A172 (cell line): ENCODE data around the gene LMF1. TPM values are rescaled to one million over a fixed set of nuclear protein-coding genes. Genes with fewer than 3 reads are reported as not detected.
"Not testable (repeated sequence)": the region's sequence is repeated elsewhere in the genome, so short reads cannot be mapped to it uniquely, and the experiment has no call there.

Experiments used
- DNase-seq: peaks from one replicate; pipeline ENCODE4 v3.0.0-alpha.2; 2015; ENCODE audit warnings: low spot score
- total RNA-seq: library from RNA; depleted of rRNA; stranded (reverse); fragments of >200 nt; shearing (Covaris generic); gene quantifications from 2 replicates; pipeline ENCODE4 v1.2.3, GENCODE V29; 2014

The LMF1 gene
- total RNA-seq, 1 experiment from 2014 or later, result 14.1 TPM

DNA sequence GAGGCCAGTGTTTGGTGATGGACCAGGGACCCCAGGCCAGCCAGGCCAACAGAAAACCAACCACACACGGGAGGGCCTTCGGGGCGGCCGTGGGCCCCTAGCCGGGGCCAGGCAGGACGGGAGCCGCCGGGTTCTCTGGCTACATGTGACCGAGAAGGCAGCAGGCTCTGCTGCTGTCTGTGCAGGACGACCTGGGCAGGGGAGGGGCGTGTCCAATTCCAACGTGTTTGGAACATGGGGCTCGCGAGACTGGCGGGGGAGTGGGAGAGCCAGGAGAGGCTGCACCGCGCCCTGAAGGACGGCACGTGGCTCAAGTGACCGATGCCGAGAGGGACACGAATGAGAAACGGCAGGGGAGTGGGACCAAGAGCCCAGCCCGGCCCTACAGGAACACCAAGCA lies 75.4 kb downstream of the LMF1 start:
- DNase-seq, result no peak

DNA sequence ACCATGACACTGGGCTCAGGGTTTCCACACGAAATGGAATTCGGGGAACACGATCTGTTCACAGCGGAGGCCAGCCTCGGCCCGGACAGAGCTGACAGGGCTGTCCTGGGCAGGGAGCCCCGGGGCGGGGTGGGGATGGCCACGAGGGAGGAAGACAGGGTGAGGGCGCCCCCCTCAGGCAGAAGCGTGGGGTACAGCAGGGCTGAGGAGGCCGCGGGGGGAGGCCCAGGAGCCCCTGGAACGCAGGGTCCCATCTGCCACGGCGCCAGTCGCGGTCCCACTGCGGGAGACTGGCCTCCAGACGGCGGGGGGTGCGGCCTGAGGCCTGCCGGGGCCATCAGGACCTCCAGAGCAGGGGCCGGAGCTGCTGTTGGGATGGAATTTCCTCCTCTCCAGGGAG lies 75.9 kb downstream of the LMF1 start:
- no peak for DNase-seq

DNA sequence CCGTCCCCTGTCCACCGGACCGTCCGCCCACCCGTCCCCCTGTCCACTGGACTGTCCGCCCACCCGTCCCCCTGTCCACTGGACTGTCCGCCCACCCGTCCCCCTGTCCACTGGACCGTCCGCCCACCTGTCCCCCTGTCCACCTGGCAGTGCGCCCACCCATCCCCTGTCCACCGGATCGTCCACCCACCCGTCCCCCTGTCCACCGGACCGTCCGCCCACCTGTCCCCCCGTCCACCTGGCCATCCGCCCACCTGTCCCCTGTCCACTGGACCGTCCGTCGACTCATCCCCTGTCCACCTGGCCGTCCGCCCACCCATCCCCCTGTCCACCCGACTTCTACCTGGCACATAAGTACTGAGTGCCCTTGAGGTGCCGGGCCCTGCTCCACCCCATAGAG lies 76.6 kb downstream of the LMF1 start:
- DNase-seq, result no peak

DNA sequence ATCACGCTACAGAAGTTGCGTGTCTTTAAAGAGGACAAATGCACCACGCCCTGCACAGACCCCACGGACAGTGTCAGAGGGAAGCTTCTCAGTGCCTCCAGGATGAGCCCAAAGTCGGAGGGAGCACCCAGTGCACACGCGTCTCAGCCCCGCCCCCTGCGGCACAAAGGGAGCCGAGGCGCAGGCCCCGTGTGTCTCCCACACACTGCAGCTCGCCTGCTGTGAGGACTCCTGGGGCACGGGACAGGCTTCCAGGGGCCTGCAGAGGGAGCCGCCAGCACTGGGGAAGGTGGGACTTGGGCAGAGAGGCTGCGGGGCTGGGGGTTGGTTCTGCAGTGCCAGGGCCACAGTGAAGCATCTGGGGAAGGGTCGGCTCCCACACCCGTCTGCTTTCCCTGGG lies 77.4 kb downstream of the LMF1 start:
- no peak for DNase-seq

DNA sequence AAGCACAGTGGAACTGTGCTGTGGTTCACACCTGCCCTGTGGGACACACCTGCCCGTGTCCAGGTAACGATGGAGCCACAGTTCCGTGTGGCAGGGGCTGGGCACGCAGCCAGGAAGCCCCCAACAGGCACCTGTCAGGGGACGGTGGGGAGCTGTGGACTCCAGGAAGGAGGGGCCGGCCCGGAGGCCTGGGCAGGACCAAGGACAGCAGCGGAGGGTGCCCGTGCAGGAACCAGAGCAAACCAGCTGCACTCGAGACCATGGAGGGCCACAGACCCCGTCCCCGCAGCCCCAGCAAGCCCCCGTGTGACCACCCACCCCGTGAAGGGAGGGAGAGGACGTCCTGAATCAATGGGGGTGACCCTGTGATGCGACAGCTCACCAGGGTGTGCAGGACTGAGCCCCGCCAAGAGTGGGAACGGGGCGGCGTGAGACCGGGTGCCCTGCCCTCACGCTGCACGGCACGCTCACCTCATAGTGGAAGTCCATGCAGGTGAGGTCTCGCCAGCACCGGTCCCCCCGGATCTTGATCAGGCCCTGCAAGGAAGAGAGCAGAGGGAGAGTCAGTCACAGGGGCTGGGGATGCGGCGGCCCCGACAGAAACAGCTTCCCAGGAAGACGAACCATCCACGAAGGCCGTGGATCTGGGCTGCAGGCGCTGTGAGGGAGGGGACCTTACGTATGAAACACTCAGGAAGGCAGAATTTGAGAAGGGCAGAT lies 78.1 kb downstream of the LMF1 start:
- no peak for DNase-seq

DNA sequence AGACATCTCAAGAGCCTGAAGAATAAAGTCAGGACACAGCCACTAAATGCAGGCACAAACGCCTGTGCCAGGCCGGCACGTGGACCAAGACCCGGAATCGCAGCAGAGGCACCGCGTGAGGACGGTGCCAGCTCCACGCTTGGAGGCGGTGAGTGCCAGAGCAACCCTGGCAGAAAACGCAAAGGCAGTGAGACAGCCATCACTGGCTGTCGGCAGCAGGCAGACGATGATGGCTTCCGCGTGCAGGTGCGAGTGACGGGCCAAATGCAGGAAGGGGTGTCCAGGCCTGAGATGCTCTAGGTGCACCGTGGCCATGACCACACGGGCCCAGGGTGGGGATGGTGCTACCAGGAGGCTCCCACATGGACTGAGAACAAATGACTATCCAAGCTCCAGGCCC lies 78.8 kb downstream of the LMF1 start:
- no peak for DNase-seq

DNA sequence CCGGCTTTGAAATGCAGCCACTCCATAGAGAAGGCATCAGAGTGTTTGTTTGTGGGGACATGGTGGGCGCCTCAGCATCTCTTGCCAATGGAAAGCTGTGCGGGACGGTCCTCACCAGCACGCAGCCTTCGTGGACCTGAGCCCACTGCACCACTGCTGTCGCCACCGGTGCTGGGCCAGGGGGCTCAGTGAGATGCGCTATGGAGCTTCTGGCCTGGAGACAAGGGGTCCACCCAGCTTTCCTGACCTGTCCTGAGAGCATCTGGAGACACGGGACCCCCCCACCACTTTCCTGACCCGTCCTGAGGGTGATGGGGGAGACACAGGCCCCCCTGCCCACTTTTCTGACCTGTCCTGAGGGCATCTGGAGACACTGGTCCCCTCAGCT lies 79.4 kb downstream of the LMF1 start:
- DNase-seq, result no peak

DNA sequence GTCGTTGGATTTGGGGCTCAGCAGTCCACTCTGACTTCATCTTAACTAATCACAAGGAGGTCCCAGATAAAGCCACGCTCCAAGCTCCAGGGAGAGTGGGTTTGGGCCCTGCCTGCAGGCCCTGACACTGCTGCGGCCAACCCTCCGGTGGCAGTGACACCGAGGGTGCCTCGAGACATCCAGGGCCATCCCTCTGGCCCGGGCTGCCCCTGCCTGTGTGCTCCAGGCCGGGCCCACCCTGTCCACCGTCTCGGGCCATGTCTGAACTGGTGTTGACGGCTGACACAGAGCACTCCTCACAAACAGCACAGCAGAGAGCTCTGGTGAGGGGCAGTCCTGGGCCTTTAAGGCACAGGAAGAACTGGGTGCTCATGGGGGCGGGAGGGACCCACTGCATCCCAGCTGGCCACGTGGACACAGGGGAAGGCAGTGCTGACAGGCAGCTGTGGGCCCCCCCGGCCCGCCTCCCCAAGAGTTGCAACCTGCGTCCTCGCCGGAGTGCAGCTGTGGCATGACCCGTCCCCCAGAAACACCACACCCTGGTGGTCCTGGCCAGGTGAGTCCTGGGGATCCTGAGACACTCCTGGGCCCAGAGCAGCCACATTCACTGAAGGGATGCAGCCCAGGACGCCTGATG lies 80.0 kb downstream of the LMF1 start:
- no peak for DNase-seq

DNA sequence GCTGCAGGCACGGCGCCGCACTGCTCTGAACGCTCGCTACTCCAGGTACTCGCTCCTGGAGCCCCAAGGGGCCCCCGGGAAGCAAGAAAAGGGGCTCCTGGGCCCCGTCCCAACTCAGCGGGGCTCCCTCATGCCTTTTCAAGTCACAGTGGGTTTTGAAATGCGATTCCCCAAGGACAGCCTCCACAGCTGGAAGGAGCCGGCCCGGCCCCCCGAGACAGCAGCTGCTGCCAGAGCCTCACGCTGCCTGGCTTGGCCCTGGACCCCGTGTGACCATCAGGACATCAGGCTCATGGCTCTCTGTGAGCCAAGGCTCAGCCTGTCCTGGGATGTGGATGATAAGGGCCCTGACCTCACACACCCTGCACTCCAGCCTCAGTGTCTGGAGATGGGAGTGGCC lies 80.6 kb downstream of the LMF1 start:
- DNase-seq, result no peak

DNA sequence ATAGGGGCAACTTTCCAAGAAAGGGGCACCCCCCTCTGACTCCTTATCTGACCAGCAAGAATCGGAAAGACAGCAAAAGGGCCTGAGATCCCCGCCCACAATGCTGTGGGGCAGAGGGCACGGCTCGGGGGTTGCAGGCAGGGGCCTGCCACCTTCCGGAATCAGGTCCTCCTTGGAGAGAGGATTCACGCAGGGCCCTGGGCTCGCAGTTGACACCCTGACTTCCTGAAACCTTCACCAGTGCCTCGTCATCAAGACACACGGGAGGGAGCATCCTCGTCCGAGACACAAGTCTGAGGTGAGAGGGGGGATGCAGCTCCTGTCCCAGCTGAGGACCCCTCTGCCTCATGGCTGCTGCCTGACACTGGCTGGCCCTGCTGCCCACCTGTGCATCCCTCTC lies 81.2 kb downstream of the LMF1 start:
- no peak for DNase-seq

DNA sequence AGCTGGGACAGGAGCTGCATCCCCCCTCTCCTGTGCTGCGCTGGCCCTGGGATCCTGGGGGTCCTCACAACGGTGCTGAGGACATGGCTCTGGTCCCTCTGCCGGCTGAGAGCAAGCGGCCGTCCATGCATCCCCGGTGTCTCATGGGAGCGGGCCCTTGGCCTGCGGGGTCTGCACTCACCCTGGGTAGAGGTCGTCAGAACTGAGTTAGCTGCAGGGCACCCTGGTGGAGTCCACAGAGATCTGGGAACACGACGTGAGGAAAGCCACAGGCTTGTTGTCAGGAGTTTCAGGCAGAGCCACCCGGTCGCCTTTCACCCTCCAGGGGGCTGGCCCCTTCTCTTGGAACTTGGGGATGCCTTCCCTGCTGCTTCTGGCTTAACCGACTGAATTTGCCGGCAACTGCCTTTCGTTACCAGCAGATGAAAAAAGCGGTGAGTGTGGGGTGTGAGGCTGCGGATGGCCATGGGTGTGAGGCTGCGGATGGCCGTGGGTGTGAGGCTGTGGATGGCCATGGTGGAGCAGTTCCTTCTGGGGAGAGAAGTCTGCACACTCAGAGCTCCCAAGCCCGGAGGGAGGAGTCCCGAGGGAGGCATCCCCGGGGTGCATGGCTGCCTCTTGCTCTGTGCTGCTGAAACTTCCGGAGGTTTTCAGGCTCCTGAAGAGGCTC lies 81.7 kb downstream of the LMF1 start:
- no peak for DNase-seq

DNA sequence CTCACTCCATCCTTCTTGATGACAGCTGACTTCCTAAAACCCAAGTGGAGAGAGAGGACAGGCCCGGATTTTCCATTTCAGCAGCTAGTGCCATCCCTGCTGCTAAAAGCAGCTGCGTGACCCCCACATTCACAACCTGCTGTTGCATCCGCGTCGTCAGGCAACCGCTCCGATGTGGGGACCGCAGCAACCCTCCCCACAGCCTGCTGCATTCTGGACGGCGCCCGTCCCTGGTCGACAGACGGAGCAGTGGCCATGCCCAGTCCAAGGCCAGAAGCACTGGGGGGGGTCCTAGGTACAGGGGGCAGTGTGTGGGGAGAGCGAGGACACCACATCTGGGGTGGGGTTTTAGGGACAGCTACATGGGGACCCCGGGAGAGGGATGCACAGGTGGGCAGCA lies 82.3 kb downstream of the LMF1 start:
- not testable (repeated sequence) for DNase-seq

DNA sequence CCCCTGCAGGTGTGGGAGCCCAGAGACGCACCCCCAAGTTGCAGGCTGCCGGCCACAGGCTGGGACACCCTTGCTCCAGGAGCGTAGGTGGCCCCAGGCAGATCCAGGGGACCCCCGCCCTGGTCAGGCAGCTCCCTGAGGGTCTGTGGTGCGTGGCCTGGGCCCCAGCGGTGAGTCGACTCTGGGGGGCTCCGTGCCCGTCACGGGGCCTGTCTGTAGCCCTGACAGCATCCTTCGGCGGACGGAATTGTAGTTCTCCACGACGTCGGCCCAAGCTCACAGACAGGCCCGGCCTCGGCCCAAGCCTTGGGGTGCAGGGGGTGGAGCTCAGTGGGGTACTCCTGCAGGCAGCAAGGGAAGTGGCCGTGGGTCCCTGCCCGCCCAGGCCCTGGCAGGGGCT lies 82.9 kb downstream of the LMF1 start:
- DNase-seq, result no peak

DNA sequence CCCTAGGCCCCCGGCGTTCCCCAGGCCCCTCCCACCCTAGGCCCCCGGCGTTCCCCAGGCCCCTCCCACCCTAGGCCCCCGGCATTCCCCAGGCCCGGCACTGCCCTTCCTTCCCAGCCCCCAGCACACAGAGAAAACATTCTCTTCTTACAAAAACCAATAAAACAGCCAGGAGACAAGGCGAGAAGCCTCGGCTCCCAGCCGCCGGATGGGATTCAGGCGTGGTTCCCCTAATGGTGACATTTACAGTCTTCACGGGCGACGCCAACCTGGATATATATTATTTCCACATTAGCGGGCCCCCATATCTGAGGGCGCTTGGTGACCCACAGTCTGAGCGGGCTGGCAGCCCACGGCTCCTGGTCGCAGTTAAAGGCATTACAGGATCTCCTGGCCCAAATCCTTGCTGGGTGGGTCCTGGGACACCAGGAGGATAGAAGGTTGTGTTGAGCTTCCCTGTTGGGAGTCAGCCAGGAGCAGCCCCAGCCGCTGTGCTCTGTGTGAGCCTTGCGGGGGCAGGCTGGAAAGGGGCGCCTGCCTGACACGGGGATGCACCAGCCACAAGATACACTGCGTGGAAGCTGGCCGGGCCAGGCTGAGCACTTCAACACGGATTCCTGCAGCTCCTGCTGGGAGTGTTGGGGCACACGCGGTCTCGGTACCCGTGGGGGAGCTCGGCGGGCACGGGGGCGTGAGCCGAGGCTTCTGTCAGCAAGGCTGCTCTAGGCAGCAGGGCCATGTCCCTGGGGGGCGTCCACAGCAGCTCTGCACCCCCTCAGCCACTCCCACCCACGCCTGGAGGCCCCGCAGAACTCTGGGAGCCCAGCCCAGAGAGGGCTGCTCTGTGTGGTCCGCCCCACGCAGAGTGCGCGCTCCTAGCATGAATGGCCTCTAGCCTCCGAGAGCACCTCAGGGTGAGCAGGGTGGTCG lies 83.7 kb downstream of the LMF1 start:
- no peak for DNase-seq

DNA sequence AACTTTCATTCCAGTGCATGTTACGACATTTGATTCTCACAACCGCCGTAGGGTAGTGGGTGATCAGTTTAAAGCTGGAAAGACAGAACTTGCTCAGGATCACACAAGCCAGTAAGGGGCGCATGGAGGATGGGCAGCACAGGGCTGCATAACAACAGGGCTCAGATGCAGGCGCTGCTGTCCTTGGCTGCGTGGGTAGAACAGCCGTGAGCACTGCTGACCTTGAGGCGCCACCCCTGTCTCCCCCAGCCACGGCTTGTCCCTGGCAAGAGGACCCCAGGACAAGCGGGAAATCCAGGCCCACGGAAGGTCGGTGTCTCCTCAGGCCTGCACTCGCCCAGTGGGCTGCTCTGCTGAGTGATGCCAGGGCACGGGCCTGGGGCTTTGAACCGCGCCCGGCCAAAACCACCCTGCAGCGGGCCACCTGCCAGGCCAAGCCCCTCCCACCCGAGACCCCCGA lies 84.7 kb downstream of the LMF1 start:
- no peak for DNase-seq

DNA sequence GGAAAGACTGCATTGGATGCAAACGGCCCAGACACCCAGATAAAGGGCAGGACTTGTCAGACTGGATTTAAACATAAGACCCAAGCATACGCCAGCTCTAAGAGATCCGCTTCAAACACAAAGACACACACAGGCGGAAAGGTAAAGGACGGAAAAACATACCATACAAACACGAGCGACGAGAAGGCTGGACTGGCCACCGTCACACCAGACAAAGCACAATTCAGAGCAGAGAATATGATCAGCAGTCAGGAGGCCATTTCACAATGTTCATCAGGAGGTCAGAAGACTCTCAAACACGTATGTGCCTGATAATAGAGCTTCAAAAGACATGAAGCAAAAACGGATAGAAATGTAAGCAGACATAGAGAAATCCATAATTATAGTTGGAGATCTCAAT lies 85.4 kb downstream of the LMF1 start:
- DNase-seq, result no peak

DNA sequence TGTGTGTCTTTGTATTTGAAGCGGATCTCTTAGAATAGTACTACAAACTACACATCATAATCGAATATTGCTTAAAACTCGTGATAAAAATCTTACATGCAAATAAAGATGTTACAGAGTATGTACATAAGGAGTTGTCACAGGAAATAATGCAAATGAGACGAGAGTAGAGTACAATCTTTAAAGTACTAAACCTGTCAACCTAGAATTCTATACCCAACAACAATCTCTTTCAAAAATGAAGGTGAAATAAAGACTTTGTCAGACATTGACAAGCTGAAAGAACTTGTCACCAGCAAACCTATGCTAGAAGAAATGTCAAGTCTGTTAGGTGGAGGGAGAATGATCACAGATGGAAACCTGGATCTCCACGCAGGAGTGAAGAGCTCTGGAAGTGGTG lies 86.6 kb downstream of the LMF1 start:
- no peak for DNase-seq

DNA sequence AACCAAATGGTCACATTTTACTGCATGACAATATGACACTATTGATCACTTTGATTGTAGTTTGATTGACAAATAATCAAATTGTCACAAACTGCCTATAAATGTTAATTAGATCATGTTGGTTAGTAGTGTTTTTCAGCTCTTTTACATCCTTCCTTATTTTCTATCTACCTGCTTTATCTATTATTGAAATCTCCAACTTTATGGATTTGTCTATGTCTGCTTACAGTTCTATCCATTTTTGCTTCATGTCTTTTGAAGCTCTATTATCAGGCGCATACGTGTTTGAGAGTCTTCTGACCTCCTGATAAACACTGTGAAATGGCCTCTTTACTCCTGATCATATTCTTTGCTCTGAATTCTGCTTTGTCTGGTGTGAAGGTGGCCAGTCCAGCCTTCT lies 87.0 kb downstream of the LMF1 start:
- no peak for DNase-seq

DNA sequence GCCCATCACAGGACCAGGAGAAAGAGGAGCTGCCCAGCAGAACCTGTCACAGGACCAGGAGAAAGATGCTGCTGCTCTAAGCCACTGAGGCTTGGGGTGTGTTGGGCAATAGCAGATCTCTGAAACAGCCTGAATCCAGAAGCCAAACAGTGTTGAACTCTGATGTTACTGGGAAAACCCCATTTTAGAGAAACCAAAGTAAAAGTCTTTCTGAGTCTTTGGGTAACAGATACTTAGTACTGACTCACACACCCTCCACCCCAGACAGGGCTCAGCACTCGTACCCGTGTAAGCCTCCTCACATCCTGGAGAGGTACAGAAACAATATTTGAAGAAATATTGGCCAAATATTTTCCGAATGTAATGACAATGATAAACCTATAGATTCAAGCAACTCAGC lies 87.4 kb downstream of the LMF1 start:
- no peak for DNase-seq

DNA sequence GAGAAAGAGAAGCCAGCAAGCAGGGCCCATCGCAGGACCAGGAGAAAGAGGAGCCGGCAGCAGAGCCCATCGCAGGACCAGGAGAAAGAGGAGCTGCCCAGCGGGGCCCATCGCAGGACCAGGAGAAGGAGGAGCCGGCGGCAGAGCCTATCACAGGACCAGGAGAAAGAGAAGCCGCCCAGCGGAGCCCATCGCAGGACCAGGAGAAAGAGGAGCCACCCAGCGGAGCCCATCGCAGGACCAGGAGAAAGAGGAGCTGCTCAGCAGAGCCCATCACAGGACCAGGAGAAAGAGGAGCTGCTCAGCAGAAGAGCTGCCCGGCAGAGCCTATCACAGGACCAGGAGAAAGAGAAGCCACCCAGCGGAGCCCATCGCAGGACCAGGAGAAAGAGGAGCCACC lies 88.1 kb downstream of the LMF1 start:
- DNase-seq, result not testable (repeated sequence)

DNA sequence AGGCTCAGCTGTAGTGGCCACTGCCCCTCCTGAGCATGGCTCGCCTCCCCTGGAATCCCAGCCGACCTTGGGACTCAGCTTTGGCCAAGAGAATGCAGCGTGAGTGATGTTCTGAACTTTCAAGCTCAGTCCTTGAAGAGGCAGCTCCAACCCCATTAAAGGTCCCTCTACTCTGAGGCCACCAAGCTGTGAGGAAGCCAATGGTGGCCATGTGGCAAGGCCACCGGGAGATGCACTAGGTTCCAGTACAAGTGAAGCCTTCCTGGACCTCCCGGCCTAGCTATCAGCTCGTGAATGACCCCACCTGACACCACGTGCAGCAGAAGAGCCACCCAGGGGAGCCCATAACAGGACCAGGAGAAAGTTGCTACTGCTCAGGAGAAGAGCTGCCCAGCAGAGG lies 88.5 kb downstream of the LMF1 start:
- DNase-seq, result no peak
